Measurements from ENCODE around the gene DNAJC5G. TPM values are rescaled to one million over a fixed set of nuclear protein-coding genes. Genes with fewer than 3 reads are reported as not detected.
"Not testable (repeated sequence)": the region's sequence is repeated elsewhere in the genome, so short reads cannot be mapped to it uniquely, and the experiment has no call there.

Gene DNAJC5G
- polyA plus RNA-seq, 1 of the 3 experiments (the other 2 are of a cell fraction), result 0.18 TPM

- TF ChIP-seq RXRA (IDR thresholded peaks at IDR 0.05; ENCODE audit: borderline replicate concordance, low read depth), result no peak
- TF ChIP-seq GABPA (IDR thresholded peaks at IDR 0.05; ENCODE audit: low read depth), result no peak
- TF ChIP-seq SMC3 (IDR thresholded peaks at IDR 0.05; ENCODE audit: low read depth, low read length), result no peak
- TF ChIP-seq FOSL2 (IDR thresholded peaks at IDR 0.05; ENCODE audit: borderline replicate concordance, low read depth), result no peak
- TF ChIP-seq USF2 (IDR thresholded peaks at IDR 0.05; ENCODE audit: borderline replicate concordance, low read depth, low read length), result no peak
- no peak for TF ChIP-seq ZBTB33 (IDR thresholded peaks at IDR 0.05; ENCODE audit: borderline replicate concordance, low read depth)
- no peak for TF ChIP-seq NRF1 (IDR thresholded peaks at IDR 0.05; ENCODE audit: low read depth, low read length)
- no peak for TF ChIP-seq FOXM1 (IDR thresholded peaks at IDR 0.05; ENCODE audit: low read depth)
- no peak for TF ChIP-seq MXI1 (IDR thresholded peaks at IDR 0.05; ENCODE audit: low read depth, low read length)
- no peak for TF ChIP-seq PBX3 (IDR thresholded peaks at IDR 0.05)
- TF ChIP-seq RCOR1 (IDR thresholded peaks at IDR 0.05; ENCODE audit: low read length), result no peak
- no peak for TF ChIP-seq USF1 (IDR thresholded peaks at IDR 0.05; ENCODE audit: borderline replicate concordance, low read depth)
- no peak for TF ChIP-seq IRF3 (IDR thresholded peaks at IDR 0.05; ENCODE audit: low read depth, low read length)
- TF ChIP-seq CTCF (IDR thresholded peaks at IDR 0.05), result no peak
- TF ChIP-seq POLR2AphosphoS5 (IDR thresholded peaks at IDR 0.05; ENCODE audit: low read depth, low read length), result no peak
- WGBS (ENCODE audit: low lambda C conversion rate), result 87% methylated on average over 11 of the region's 11 CpGs
- no peaks in the 10 kb centered on the region for H3K79me2 ChIP-seq (ENCODE audit: insufficient read depth)
- H3K27ac ChIP-seq (ENCODE audit: low read depth in 2 of 2, low read length in 1 of 2), result no peak overlapping the region
- peaks cover 29% of the 10 kb centered on the region; the same call in 1 of the 2 replicates for H3K27me3 ChIP-seq (ENCODE audit: insufficient read depth)
- H3F3A ChIP-seq (replicated peaks; ENCODE audit: insufficient read depth), result no peaks in the 10 kb centered on the region
- H3K4me3 ChIP-seq (ENCODE audit: low read depth in 2 of 2, low read length in 1 of 2), result no peak overlapping the region
- ChIA-PET POLR2A (interaction anchor here (0.6 kb wide), 1 partner anchor 211 kb away, joined by 3 read pairs; no protein-coding TSS in a partner anchor), CTCF (interaction anchor here (0.8 to 14.1 kb wide), 9 partner anchors 9 to 255 kb away, joined by 3 to 392 read pairs (median 5); partner anchors contain the start of genes SLC30A3 and TRIM54)
- H2AFZ ChIP-seq (ENCODE audit: low read depth), result no peak overlapping the region
- H3K36me3 ChIP-seq (replicated peaks in 1 of 2; ENCODE audit: control insufficient read depth in 1 of 2, insufficient read depth in 2 of 2, low read length in 1 of 2), result no peaks in the 10 kb centered on the region
- H4K20me1 ChIP-seq (ENCODE audit: insufficient read depth), result no peaks in the 10 kb centered on the region
- H3K9me2 ChIP-seq, result no peaks in the 10 kb centered on the region
- H3K4me2 ChIP-seq, result no peak overlapping the region
- H3K4me1 ChIP-seq (ENCODE audit: control insufficient read depth in 1 of 2, insufficient read depth in 2 of 2, low read depth in 1 of 2, low read length in 1 of 2), result no peaks in the 10 kb centered on the region
- H3K9me3 ChIP-seq, result no peaks in the 10 kb centered on the region
- DNase-seq, result no peak
- no peak overlapping the region for H3K9ac ChIP-seq
Observed at GRCh38 chr2:27271631-27272340, 3.4 kb upstream of the DNAJC5G start.

- H2AFZ ChIP-seq (ENCODE audit: low read depth); H3K9me2 ChIP-seq; H3K4me2 ChIP-seq; DNase-seq; H4K20me1 ChIP-seq (ENCODE audit: insufficient read depth); H3K36me3 ChIP-seq (replicated peaks in 1 of 2; ENCODE audit: control insufficient read depth in 1 of 2, insufficient read depth in 2 of 2, low read length in 1 of 2); H3F3A ChIP-seq (replicated peaks; ENCODE audit: insufficient read depth); H3K79me2 ChIP-seq (ENCODE audit: insufficient read depth); H3K9me3 ChIP-seq; H3K4me3 ChIP-seq (ENCODE audit: low read depth in 2 of 2, low read length in 1 of 2); H3K27ac ChIP-seq (ENCODE audit: low read depth in 2 of 2, low read length in 1 of 2); H3K4me1 ChIP-seq (ENCODE audit: control insufficient read depth in 1 of 2, insufficient read depth in 2 of 2, low read depth in 1 of 2, low read length in 1 of 2); H3K9ac ChIP-seq: not testable (repeated sequence)
- ChIA-PET CTCF (interaction anchor here (0.6 to 14.1 kb wide), 13 partner anchors 8 to 256 kb away, joined by 3 to 392 read pairs (median 6); partner anchors contain the start of genes SLC30A3 and TRIM54), POLR2A (interaction anchor here (0.6 kb wide), 1 partner anchor 212 kb away, joined by 3 read pairs; no protein-coding TSS in a partner anchor)
- 83% methylated on average over 15 of the region's 15 CpGs for WGBS (ENCODE audit: low lambda C conversion rate)
- H3K27me3 ChIP-seq (ENCODE audit: insufficient read depth), result peaks cover 34% of the 10 kb centered on the region; the same call in 1 of the 2 replicates
Observed at GRCh38 chr2:27272537-27273522, 2.4 kb upstream of the DNAJC5G start.
